ENCODE results near the gene TPSAB1.

DNA sequence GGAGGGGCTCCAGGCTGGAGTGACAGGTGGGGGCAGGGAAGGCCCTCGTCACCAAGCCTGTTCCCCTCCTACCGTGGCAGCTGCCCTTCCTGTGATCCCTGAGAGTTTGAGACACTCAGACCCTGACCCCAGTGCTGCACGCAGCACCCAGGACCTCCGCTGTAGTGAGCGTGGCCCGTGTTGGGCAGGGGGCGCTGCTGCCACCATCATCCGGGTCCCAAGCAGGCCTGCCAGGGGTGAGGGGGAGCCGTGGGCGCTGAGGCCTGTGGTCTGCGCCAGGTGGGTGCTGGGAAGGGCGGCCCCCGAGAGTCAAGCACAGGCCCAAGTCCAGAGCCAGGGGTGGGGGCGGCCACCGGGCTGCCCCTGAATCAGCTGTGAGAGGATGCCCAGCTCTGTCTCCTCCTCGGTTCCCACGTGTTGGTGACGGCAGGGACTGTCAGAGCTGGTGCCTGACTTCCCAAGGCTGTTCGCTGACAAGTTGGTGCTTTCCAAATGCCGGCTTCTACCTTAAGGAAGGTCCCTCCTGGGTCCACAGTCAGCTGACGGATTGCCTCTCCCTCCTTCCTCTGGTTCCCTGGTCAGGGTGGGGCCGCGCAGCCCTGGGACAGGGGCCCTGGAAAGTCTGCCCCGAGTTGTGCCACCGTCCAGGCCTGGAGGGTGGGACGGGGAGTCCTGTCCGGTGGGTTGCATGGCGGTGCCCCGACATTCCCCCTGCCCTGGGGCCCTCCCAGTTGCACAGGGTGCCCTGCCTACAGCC lies 46.5 kb upstream of the TPSAB1 start:
- no peak for TF ChIP-seq POLR2A (IDR thresholded peaks at IDR 0.05)
- TF ChIP-seq, protein P1, sequence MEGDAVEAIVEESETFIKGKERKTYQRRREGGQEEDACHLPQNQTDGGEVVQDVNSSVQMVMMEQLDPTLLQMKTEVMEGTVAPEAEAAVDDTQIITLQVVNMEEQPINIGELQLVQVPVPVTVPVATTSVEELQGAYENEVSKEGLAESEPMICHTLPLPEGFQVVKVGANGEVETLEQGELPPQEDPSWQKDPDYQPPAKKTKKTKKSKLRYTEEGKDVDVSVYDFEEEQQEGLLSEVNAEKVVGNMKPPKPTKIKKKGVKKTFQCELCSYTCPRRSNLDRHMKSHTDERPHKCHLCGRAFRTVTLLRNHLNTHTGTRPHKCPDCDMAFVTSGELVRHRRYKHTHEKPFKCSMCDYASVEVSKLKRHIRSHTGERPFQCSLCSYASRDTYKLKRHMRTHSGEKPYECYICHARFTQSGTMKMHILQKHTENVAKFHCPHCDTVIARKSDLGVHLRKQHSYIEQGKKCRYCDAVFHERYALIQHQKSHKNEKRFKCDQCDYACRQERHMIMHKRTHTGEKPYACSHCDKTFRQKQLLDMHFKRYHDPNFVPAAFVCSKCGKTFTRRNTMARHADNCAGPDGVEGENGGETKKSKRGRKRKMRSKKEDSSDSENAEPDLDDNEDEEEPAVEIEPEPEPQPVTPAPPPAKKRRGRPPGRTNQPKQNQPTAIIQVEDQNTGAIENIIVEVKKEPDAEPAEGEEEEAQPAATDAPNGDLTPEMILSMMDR (IDR thresholded peaks at IDR 0.05), result no peak
- TF ChIP-seq POLR2AphosphoS5 (IDR thresholded peaks at IDR 0.05), result no peak
- no peak for TF ChIP-seq EP300 (IDR thresholded peaks at IDR 0.05)
